Measurements from ENCODE around the gene TRPM4.

DNA sequence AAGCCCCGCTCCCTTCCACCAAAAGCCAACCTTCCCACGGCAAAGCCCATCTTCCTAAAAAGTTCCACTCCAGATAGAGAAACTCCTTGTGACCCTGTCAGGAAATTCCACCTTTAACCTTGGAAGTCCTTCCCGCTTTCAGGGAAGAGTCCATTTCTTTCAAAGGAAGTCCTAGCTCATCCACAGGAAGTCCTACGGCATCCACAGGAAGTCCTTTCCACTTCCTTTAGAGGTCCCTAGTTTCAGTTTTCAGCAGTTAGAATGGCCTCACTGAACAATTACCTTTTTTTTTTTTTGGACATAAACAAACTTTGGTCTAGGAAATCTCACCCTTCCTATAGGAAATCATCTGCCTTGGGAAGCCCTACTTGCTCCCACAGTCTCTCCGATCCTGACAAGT lies 31.7 kb downstream of the TRPM4 start:
- TF ChIP-seq, protein P1, sequence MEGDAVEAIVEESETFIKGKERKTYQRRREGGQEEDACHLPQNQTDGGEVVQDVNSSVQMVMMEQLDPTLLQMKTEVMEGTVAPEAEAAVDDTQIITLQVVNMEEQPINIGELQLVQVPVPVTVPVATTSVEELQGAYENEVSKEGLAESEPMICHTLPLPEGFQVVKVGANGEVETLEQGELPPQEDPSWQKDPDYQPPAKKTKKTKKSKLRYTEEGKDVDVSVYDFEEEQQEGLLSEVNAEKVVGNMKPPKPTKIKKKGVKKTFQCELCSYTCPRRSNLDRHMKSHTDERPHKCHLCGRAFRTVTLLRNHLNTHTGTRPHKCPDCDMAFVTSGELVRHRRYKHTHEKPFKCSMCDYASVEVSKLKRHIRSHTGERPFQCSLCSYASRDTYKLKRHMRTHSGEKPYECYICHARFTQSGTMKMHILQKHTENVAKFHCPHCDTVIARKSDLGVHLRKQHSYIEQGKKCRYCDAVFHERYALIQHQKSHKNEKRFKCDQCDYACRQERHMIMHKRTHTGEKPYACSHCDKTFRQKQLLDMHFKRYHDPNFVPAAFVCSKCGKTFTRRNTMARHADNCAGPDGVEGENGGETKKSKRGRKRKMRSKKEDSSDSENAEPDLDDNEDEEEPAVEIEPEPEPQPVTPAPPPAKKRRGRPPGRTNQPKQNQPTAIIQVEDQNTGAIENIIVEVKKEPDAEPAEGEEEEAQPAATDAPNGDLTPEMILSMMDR (IDR thresholded peaks at IDR 0.05; ENCODE audit: borderline replicate concordance, extremely low read depth, low read length, poor library complexity, severe bottlenecking): no peak
- no peak for TF ChIP-seq EZH2 (IDR thresholded peaks at IDR 0.05; ENCODE audit: borderline replicate concordance, low read depth, low read length, severe bottlenecking)

Measured in DND-41 (cell line).